Glomerular endothelial cell (primary cell): ENCODE measurements around the gene MYO1E. TPM values are rescaled to one million over a fixed set of nuclear protein-coding genes. Genes with fewer than 3 reads are reported as not detected.
"Not testable (repeated sequence)": the region's sequence is repeated elsewhere in the genome, so short reads cannot be mapped to it uniquely, and the experiment has no call there.

Experiments
- DNase-seq: peaks from one replicate; pipeline ENCODE4 v3.0.0-alpha.2; 2011; ENCODE audit warnings: low read depth, low spot score; ENCODE audit errors: extremely low read depth
- total RNA-seq: library from RNA; depleted of rRNA; stranded (reverse); fragments of >200 nt; gene quantifications from 2 replicates; pipeline ENCODE4 v1.2.3, GENCODE V29; 2015

Gene MYO1E
- total RNA-seq, 1 donor from 2014 or later, result 137 TPM

DNA sequence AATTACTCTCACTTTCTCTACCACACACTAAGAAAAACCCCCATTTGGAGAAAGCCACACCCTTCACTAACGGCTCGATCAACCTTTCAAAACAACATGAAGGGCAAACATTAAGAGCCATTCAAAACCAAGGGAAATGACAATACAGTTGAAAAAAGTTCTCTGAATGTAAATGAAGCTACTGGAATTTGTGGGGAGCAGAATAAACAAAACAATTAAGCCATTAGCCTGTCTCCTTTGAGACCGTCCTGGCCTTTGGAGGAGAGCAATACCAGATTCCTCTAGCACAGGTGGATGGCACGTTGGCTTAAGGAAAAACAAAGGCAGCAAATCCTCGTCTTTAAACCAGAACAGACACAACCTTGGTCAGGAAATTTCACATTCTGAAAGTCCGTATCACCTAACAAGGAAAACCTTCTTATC, 18.7 kb downstream of the MYO1E start:
- no peak for DNase-seq

DNA sequence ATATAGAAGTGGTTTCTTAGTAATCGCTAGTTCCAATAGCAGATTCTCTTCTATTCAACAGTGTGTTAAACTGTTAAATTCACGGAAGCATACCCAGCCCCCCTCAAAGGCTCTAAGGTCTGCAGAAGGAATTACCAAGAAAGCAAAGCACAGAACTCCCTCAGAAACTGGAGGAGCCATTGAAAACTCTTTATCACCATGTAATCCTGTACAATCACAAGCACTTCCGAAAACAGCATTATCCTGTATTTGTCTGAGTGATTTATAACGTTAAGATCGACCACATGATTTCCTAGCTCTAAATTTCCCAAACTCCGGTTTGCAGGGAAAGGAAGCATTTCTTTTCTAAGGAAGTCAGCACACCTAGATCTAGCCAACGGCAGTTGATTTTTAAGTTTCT, 20.0 kb downstream of the MYO1E start:
- no peak for DNase-seq

DNA sequence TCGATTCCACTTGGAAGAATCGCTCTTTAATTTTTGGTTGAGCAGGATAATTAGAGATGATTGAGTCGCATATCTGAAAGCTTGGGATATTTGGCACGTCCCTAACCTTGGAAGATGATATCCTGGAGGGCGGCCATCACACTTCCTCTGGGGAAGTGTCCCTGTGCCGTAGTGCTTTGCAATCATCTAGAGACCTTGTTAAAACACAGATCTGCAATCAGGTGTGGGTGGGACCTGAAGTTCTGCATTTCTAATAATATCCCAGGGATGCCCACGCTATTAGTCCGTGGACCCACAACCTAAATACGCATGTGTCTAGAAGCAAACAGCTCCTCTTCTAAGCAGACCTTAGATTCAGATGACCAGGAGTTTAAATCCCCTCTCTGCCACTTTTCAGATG, 20.5 kb downstream of the MYO1E start:
- DNase-seq, result no peak

DNA sequence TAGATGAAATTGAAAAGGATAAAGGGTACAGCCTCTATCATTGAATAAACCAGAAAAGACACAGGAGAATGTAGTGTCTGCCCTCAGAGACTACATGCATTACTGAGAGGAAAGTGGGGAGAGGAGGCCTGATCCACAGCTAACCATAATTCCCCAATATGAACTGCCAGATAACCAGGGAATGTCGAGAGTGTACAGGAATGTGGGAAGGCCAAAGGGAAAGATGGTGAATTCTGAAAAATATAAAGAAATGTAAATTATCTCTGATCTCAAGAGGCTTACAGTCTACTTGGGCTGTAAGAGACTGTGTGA, 22.3 kb downstream of the MYO1E start:
- DNase-seq, result no peak

DNA sequence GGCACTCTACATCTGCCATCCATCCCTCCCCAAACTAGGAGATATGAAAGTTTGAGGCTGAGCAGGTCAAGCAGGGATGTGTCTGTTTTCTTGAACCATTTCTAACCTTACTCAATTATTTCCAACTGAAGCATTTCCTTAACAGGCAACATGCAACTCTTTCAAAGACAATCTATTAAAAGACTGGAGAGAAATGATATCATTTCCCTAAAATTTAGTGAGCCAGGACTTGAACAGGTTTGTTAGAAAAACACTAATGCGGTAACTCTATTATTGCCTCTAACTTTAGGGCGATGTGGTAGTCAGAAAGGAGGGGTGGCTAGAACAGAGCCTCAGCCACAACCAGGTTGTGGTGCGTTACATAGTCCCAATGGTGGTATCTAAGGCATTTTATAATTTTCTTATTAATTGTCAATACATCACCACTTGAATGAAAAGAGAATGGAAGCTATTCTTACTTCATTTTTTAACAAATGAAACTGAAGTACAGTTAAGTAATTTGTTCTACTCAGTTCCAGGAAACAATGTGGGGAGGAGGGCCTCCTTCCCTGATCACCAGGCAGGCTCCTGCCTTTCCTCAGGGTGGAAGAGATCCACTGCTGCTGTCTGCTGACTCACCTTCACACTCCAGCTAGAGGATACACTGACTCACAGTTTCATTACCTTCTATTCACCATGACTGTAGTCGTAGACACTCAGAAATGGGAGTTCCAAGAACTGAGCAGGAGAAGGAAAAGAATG, 22.8 kb downstream of the MYO1E start:
- DNase-seq, result peak; percentile 63

DNA sequence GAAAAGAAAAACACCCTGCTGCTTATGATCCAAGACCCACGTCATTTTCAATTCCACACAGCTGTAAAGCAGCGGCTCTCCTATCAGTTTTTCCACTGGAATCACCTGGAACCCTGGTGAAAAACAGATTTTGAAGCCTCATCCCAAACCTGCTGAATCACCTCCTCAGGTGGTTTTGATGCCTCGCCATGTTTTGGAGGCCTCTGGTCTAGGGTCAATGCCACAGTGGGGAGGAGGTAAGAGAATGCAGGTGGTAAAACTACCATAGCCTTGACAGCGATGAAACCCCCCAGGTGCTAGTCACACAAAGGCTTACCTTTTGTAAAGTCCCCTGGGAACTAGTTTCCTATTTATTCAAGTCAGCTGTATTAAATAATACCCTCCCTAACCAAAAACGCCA, 24.8 kb downstream of the MYO1E start:
- DNase-seq, result no peak

DNA sequence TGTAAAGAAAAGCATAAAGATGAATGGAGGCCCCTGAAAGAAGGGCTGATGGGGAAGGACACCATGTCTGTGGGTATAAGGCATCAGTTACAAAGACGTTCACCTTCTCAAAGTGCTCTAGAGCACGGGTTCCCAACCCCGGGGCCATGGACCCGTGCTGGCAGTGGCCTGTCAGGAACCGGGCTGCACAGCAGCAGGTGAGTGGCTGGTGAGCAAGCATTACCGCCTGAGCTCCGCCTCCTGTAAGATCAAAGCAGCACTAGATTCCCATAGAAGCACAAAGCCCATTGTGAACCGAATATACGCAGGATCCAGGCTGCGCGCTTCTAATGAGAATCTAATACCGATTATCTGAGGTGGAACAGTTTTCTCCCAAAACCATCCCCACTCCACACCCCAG, 25.7 kb downstream of the MYO1E start:
- DNase-seq, result no peak

DNA sequence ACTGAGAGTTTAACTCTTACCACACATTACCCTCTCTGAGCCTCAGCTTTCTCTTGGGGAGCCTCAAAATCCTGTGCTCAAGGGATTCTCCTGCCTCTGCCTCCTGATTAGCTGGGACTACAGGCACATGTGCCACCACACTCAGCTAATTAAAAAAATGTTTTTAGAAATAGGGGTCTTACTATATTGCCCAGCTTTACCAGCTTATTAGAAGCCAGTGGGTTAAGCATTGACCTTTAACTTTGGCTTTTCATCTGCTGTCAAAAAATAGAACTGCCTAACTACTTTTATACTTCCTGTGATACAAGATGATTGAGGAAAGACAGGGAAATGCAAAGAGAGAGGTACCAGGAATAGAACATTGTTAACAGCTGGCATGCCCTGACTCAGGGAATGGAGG, 27.3 kb downstream of the MYO1E start:
- no peak for DNase-seq

DNA sequence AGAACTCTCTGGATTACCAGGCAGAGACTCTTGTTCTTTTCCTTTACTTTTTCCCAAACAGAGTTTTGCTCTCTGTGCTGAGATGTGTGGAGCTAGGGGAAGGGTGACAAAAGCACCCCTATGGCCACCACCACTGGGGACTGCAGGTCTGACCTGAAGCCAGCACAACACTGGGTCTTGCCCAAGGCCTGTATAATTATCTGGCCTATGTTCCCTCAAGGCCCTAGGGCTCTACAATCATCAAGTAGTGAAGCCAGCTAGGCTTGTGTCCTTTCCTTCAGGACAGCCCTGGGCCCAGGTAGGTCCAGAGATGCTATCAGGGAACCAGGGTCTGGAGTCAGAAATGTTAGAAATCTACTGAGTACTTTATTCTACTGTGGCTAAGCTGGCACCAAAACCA, 28.4 kb downstream of the MYO1E start:
- DNase-seq, result no peak

DNA sequence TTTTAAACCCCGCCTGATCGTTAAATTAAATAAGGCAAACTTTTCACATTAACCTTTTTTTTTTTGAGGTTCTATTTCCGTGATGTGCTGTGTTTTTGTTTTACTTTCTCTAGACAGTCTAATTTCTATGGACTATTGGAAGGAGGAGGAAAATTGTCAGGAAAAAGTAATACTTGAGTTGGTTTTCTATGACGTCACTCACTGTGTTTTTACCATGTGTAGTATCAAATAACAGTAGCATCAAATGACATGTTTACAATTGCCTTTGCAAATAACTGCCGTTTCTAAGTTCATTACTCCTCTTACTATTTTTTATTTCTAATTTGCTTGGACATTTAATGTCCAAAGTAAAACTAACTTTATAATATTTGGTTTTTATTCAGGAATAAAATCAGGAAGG, 32.3 kb downstream of the MYO1E start:
- DNase-seq, result no peak

DNA sequence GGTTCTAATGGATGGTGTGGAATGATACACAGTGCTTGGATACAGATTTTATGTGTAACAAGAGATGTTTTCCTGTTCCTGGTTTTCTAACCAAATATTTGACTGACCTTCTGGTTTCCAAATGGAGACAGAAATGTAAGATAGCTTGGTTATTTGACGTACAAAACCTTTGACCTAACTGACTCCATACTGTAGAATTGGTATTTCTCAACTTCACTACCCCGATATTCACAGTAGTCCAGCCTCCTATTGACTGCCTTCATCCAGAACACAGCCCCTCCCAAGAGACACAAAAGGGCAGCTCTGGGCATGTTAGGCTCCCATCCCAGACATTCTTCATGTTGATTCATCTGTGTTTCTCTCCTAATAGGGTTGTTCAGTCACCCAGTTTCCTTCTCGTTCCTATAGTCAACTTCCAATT, 33.4 kb downstream of the MYO1E start:
- no peak for DNase-seq

DNA sequence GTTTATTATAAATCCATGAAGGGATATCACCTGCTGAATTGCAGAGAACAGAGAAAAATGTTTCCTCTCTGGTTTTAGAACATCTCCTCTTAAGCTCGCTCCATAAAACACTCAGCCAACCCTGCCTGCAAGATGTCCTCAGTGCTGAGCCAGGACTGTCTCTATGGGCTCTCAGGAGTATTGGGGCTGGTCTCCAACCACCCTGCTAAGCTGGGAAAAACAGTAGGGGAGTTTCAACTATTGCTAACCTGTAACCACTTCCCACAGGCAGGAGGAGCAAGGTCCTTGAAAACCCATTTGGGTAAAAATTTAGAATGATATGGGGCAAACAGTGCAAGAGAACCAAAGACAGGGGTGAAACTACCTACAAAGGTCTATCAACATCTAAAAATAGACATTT, 34.3 kb downstream of the MYO1E start:
- no peak for DNase-seq

DNA sequence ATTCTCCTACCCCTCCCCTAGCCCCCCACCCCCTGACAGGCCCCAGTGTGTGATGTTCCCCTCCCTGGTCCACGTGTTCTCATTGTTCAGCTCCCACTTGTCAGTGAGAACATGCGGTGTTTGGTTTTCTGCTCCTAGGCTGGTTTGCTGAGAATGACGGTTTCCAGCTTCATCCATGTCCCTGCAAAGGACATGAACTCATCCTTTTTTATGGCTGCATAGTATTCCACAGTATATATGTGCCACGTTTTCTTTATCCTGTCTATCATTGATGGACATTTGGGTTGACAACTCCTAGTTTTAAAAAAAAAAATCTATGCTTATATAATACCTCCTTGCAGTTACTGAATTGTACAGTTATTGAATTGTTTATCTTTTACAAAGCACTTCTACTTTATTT, 35.9 kb downstream of the MYO1E start:
- DNase-seq, result not testable (repeated sequence)

DNA sequence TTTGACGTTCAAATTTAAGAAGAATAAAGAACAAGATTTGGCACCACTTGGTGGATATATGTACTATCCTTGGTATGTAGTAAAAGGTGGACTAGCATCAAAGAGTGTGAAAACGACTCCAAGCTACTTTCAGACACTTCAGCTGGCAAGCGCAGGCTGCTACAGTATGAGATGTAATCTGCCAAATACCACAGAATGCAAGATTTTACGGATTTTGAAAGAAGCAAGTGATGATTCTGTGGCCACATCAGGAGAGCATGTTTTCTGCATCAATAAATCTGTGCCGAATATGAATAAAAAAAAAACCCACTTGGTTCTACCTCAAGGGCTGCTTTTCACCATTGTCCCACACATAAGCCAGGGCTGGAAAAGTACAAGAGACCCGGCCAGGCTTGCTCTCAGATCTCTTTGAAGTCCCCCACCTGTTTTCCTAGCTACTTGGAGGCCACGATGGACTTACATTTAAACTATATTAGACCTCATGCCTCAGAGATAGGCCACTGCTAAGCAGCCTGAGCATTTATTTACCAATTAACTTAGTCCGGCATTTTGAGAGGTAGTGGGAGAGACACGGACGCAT, 37.4 kb downstream of the MYO1E start:
- no peak for DNase-seq

DNA sequence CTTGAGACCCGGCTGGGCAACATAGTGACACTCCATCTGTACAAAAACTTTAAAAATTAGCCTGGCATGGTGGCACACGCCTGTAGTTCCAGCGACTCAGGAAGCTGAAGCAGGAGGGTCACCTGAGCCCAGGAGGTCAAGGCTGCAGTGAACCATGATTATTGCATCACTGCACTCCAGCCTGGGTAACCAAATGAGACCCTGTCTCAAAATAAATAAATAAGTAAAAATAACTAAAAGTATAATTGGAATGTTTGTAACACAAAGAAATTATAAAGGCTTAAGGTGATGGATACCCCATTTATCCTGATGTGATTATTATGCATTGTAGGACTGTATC, 38.6 kb downstream of the MYO1E start:
- no peak for DNase-seq

DNA sequence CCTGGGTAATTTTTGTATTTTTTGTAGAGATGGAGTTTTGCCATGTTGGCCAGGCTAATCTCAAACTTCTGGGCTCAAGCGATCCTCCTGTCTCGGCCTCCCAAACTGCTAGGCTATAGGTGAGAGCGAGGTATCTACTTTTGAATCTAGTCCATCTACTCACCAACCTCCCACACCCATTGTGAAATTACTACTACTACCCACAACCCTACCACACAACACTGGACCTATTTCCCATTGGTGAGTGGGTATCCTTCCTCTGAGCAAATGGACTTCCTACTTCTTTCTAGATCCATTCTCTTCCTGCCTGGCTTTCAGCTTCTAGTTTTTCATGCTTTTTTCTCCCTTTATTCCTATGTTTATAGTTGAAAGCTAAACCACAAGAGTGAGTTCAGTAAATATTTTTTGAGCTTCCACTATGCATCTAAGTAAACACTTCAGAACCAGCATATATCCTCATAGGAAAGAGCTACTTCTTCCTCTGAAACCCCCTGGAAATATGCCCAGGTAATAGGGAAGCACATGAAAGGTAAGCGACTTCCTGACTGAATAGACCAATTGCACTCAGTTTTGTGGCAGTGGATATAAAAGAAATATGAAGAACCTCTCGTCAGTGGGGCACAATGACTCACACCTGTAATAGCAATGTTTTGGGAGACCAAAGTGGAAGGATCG, 39.1 kb downstream of the MYO1E start:
- DNase-seq, result no peak

DNA sequence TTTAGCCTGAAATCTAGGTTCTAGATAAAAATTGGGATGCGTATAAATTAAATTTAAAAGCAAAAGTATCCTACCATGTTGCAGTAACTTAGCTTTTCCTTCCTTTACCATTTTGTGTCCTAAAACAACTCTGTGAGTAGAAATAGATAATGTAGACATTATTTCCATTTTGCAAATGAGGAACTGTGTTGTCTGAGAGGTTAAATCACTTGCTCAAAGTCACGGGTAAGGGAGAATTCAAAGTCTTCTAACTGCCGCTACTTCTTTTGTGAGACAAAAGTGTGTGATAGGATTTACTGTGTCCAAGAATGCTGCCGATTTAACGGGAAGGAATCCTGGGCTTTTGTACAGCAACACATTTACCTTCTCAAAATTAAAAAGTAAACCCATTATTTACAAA, 40.7 kb downstream of the MYO1E start:
- DNase-seq, result no peak

DNA sequence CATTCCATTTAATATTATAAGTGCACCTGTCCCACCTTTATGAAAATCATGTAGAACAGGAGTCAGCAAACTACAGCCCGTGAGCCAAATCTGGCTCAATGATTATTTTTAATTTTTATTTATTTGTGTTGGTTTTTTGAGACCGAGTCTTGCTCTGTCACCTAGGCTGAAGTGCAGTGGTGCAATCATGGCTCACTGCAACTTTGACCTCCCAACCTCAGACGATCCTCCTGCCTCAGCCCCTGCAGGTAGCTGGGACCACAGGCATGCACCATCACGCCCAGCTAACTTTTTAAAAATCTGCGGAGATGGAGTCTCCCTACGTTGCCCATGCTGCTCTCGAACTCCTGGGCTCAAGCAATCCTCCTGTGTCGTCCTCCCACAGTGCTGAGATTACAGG, 42.0 kb downstream of the MYO1E start:
- DNase-seq, result no peak

DNA sequence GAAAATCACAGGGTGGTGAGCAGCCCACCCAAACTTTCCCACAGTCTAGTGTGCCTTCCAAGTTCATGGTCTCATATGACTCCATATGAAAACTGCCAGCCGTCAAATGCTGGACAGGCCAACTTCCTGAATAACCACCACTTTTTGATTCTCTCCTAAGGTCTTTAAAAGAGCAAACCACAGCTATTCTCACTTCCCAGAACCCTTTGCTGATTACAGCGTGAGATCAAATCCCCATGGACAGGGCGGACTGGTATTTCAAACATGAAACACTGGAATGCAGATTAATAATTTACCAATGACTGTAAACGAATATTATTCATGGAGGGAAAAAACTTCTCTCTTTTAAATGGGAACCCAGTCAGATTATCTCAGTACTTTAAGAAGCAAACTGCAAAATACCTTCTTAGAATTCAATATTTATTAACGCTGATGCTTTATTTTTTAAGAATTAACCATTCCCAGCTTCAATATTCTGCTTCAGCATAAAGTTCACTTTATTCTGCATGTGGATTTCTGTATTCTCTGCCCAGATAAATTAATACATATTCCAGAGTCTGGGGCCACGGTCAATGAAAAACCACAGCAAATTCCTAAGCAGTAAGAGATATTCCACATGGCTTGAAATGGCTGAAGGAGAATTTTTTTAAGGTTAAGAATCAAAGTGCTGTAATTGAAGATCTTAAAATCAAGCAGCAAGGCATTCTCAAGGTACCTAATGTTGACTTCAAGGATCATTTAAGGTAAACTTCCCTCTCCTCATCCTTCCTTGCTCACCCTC, 42.9 kb downstream of the MYO1E start:
- no peak for DNase-seq

DNA sequence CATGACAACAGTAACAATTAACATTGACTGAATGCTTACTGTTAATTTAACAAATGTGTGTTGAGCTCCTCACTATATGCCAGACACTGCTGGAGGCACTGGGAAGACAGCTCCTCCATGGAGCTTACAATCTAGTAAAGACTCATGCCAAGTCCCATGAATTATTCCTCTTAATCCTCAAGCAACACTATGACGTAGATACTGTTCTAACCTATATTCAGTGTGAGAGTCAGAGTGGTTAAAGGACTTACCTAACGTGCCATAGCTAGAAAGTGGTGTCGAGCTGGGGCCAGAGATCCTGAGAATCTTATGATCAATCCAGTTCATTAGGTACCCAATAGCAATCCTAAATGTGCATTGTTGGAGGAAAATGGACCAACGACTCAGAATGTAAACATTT, 43.6 kb downstream of the MYO1E start:
- no peak for DNase-seq

DNA sequence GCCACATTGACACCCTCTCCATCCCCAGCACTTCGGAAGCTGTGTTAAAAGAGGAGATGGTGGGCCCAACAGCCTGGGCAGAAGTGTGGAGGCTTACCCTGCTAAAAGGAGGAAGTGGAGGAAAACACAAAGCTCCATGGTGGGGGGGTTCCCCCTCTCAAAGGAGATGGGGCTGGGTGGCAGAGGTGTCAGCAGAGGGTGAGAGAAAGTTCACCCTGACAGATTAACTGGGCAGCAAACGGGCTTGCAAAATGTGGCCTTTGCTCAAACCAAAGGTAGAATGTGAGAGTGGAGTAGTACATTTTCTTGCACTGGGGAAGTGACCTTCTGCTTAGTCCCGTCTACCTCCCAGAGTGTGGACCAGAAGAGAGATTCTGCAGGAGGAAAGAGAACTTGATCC, 44.7 kb downstream of the MYO1E start:
- DNase-seq, result no peak

DNA sequence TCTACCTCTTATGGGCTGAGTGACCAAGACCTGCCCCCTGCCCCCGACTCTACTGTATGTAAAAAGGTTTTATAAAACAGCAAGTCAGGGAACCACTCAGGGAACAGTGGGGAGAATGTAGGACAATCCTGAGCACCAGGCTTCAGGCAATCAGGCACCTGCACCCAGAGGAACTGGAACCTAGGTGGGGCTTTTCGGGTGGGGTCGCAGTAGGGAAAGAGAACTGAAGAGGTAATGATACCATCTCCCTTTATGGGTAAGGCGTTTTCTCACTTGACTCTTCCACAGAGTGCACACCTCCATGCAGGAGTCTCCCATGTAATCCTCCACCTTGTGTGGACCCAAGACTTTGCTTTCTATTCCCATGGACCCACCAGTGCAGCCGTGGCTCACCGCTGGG, 45.8 kb downstream of the MYO1E start:
- no peak for DNase-seq
